HG03097 (cell line): ENCODE measurements around the gene DIS3L2.

Source experiments
- ATAC-seq: cut with Tn5 transposase; IDR thresholded peaks from one replicate; pipeline ENCODE4 v1.9.1; 2021; ENCODE audit not compliant: unreplicated experiment, low FRiP score

Gene DIS3L2

GRCh38 chr2:232338759-232339106, 377.2 kb downstream of the DIS3L2 start:
- ATAC-seq: no peak

GRCh38 chr2:232339121-232340081, 377.9 kb downstream of the DIS3L2 start:
- no peak for ATAC-seq

DNA sequence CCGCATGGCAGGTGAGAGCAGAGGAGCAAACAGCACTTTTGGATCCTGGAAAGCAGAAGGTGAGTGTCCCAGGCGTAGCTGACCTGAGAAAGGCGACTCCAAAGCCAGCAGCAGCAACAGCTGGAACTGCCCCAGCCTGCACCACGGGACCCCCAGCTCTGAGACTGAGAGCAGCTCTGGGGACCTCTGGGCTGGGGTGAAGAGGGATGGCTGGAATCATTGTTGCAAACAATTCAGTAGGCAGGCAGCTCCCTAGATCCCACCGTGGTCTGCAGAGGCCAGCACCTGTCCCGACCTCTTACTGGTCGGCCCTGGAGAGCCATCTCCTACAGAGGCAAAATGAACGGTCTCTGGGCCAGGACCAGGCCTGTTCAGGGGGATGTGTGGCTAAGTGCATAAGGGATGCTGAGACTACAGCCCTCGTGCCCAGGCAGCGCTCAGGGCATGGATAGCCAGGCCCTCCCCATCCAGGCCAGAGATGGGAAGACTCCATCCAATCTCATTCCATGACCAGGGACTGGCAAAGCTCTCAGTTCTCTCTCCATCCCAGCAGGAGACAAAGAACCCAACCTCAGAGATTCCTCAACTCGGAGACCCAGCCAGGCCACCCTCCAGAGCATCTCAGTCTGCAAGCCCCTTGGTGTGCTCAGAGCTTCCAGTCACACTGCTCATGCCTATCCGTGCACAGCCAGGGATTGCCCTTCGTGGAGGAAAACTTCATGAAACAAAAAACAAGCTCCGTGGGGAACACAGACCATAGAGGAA, 378.8 kb downstream of the DIS3L2 start:
- no peak for ATAC-seq

- no peak for ATAC-seq
Measured at GRCh38 chr2:232341061-232341738, 379.7 kb downstream of the DIS3L2 start.

- ATAC-seq: no peak
Measured at GRCh38 chr2:232341739-232342126, 380.2 kb downstream of the DIS3L2 start.

DNA sequence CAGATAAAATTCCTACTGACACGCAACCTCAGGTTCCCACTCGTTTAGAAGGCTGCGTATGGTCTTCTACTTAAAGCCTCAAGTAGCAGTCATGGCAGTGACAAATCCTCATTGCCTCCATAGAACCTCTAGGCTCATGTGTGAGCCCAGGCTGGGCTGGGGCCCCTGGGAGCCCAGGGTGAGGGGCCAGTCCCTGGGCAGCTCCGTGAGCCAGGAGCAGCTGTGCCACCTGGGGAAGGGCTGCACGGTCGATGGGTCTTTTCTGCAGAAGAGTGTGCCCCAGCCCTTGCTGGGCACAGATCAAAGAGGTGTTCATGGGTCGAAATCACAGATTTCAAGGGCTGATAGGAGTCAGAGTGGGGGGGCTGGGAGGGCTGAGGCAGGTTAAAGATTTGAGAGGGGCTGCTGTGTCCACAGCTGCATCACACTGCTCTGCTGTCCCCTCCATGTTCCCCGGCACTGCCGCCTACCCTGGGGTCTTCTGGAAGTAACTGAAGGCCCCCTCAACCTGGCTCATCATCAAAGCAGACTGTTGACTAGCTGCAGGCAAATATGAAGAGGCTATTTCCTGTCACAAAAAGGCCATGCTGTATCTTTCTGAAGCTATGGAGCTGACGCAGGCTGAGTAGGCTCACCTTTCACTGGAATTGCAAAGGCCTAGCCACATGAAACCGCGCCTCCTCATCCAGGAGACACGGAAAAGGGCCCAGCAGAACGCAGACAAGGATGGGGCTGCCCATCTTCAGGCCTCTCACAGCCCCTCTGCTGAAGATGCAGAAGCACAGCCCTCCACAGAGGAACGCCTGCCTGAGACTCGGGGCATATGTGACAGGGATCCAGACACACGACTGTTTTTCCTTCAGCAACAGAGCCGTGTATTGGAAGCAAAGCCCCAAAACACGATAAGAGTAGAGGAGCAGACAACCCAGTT, 381.4 kb downstream of the DIS3L2 start:
- ATAC-seq: no peak

- ATAC-seq: no peak
Measured at GRCh38 chr2:232343821-232344220, 382.3 kb downstream of the DIS3L2 start.

- ATAC-seq: no peak
Measured at GRCh38 chr2:232345251-232345650, 383.7 kb downstream of the DIS3L2 start.

DNA sequence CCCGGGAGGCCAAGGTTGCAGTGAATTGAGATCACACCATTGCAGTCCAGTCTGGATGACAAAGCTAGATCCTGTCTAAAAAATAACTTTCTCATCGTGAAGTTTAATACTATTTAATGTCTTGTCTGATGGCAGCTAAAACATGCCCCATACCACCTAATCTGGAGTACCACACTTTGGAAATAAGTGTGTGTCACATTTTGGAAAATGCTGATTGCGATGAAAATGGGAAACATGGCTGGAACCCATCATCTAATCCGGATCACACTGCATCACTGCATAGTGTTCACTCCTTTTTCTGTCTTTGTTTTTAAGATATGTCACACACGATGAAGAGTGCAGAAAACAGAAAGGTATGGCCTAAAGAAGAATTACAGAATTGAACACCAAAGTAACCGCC, 385.9 kb downstream of the DIS3L2 start:
- no peak for ATAC-seq

DNA sequence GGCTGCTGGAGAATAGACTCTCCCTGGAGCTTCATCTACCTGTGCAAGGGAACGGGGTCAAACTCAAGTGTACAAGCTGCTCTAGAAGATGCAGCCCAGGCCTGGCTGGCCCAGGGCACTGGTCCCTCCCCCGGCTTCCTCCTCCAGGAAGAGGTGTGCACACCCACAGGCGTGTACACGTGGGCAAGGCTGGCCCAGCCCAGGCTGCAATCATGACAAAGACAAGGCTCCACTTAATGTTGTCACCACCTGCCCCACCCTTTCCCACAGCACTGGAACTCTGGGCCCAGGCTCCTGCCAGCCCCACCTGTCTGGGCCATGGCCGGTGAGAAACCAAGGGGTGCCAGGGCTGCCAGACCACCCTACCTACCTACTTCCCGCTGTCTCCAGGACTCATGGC, 387.4 kb downstream of the DIS3L2 start:
- no peak for ATAC-seq

DNA sequence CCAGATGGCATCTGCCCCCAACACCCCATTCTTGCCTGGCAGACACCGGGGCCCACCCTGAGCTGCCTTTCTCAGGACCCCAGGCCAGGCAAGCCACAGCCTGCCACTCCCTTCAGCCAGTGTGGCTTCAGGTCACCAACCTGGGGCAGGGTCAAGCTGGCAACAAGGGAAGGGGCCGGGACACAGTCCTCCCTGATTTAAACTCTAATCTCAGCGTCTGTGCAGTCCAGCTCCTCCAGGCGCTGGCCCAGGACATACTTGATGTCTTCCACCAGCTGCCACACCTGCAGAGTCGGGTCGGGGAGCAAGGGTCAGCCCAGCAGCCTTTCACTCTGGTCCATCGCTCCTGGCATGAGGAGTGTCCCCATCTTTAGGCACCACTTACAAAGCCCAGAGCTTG, 388.0 kb downstream of the DIS3L2 start:
- no peak for ATAC-seq

DNA sequence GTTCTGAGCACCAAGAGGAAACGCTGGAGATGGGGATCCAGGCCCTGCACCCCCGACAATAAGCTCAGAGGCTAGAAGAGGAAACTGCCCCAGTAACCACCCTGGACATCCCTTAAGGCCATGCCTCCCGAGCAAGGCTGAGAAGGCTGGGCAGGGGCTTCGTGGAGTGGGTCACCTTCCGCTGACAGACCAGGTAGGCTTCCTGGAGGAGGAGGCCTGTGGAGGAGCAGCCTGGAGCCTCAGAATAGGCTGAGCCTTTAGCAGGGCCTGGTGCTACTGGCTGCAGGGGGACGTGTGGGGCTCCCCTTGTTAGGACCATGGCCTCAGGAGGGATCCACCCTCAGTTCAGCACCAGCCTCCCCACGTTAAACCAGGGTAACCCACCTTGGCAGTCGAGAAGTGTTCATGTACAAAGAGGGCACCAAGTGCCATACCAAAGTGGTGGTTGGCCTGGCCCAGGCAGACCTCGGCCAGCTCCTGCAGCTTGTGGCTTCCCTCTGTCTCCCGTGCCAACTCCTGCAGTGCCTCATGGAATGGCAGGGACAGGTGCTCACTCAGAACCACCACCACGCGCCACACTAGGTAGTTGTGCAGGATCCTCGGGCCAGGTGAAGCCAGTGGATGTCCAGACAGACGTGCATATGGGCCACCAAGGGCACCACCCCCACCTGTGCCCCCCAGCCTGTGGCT, 388.6 kb downstream of the DIS3L2 start:
- no peak for ATAC-seq

- no peak for ATAC-seq
Measured at GRCh38 chr2:232350804-232351685, 389.5 kb downstream of the DIS3L2 start.

- no peak for ATAC-seq
Measured at GRCh38 chr2:232351686-232352510, 390.4 kb downstream of the DIS3L2 start.

GRCh38 chr2:232352511-232353091, 391.1 kb downstream of the DIS3L2 start:
- no peak for ATAC-seq

DNA sequence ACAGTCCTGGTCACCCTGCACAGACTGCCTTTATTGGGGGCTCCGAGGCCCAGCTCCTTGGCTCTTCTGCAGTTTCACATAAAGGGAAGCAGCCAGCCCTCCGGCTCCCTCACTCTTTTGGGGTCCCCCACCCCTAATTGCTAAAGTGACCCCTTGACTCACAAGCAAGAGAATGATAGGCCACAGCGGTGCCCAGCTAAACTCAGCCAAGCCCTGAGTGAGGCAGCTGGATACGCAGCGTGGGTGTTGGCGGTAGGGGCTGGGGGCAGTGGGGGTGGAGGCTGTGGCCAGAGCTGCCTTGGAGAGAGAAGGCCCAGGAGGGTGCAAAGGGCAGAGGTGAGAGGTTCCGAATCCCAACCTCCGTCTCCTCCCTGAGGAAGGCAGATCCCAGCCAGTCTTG, 391.6 kb downstream of the DIS3L2 start:
- no peak for ATAC-seq

GRCh38 chr2:232353660-232354059, 392.1 kb downstream of the DIS3L2 start:
- ATAC-seq: no peak
